WTC11 (cell line): ENCODE data around the gene DYRK2.

Experiments used
- PRRX2 ChIP-seq: fragments of 250-450 bp; sonication (Bioruptor Pico); IDR thresholded peaks from 2 replicates; pipeline ENCODE4 v1.8.0; 2021; ENCODE audit warnings: mild to moderate bottlenecking
- TF ChIP-seq, protein P1 (sequence below): fragments of 250-450 bp; sonication (Bioruptor Pico); IDR thresholded peaks from 2 replicates; pipeline ENCODE4 v1.9.0; 2021; ENCODE audit warnings: mild to moderate bottlenecking
- TF ChIP-seq, protein P2 (sequence below): fragments of 200-600 bp; IDR thresholded peaks from 2 replicates; pipeline ENCODE4 v1.8.0; 2022; ENCODE audit warnings: antibody characterized with exemption

GRCh38 chr12:67671892-67672291, 23.3 kb downstream of the DYRK2 start:
- TF ChIP-seq, protein P1, sequence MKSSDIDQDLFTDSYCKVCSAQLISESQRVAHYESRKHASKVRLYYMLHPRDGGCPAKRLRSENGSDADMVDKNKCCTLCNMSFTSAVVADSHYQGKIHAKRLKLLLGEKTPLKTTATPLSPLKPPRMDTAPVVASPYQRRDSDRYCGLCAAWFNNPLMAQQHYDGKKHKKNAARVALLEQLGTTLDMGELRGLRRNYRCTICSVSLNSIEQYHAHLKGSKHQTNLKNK (CRISPR knock-in tag), result no peak
- TF ChIP-seq PRRX2 (CRISPR knock-in tag), result no peak
- TF ChIP-seq, protein P2, sequence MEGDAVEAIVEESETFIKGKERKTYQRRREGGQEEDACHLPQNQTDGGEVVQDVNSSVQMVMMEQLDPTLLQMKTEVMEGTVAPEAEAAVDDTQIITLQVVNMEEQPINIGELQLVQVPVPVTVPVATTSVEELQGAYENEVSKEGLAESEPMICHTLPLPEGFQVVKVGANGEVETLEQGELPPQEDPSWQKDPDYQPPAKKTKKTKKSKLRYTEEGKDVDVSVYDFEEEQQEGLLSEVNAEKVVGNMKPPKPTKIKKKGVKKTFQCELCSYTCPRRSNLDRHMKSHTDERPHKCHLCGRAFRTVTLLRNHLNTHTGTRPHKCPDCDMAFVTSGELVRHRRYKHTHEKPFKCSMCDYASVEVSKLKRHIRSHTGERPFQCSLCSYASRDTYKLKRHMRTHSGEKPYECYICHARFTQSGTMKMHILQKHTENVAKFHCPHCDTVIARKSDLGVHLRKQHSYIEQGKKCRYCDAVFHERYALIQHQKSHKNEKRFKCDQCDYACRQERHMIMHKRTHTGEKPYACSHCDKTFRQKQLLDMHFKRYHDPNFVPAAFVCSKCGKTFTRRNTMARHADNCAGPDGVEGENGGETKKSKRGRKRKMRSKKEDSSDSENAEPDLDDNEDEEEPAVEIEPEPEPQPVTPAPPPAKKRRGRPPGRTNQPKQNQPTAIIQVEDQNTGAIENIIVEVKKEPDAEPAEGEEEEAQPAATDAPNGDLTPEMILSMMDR, result no peak
